Measurements from ENCODE around the gene C2CD2L. TPM values are rescaled to one million over a fixed set of nuclear protein-coding genes. Genes with fewer than 3 reads are reported as not detected.

The C2CD2L gene
- total and polyA plus RNA-seq, 2 of the 13 experiments (the other 11 are each of a cell fraction or from before 2014, with no cell fraction given): 3.7 to 5.5 TPM

DNA sequence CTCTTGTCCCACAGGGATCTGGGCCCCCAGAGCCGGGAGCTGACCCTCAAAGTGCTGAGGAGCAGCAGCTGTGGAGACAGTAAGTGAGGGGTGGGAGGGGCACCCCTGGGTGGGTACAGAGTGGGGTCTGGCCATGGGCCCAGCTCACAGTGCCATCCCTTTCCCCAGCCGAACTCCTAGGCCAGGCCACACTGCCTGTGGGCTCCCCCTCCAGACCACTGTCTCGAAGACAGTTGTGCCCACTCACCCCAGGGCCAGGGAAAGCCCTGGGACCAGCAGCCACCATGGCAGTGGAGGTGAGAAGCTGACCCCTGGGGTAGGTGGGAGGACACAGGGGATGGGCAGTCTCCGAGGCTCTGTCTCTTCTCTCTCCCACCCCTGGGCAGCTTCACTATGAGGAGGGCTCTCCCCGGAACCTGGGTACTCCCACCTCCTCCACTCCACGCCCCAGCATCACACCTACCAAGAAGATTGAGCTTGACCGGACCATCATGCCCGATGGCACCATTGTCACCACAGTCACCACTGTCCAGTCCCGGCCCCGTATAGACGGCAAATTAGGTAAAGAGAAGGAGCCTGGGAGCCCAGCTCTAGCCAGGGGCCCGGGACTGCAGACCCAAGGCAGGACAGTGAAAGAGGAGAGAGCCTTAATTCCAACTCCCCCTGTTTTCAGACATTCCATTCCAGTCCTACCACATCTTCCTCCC lies 5.3 kb downstream of the C2CD2L start:
- Histone ChIP-seq H3K27ac (ENCODE audit: extremely low read length, insufficient read depth, low read length) (no peak overlapping the region), H3K9ac (ENCODE audit: insufficient read depth, low read depth, low read length) (no peak overlapping the region), H3K4me2 (ENCODE audit: low read depth, low read length) (no peak overlapping the region), H2AFZ (ENCODE audit: low read length) (no peak overlapping the region), H4K20me1 (ENCODE audit: insufficient read depth, low read length) (no peaks in the 10 kb centered on the region), H3K36me3 (replicated peaks in 1 of 2; ENCODE audit: control insufficient read depth in 1 of 2, insufficient read depth in 2 of 2, low read length in 2 of 2) (peaks cover 14 to 34% of the 10 kb centered on the region in 2 experiments), H3K4me1 (ENCODE audit: insufficient read depth, low read length) (peaks cover 18% of the 10 kb centered on the region), H3K9me3 (ENCODE audit: low read length) (no peaks in the 10 kb centered on the region), H3K79me2 (ENCODE audit: insufficient read depth, low read length) (no peaks in the 10 kb centered on the region), H3K4me3 (replicated peaks in 1 of 3; ENCODE audit: insufficient read depth in 1 of 3, low read depth in 2 of 3, low read length in 3 of 3) (no peak overlapping the region), H3K27me3 (ENCODE audit: control insufficient read depth in 1 of 2, insufficient read depth in 2 of 2, low read length in 2 of 2) (no peaks in the 10 kb centered on the region)
- no peak for FAIRE-seq
- intact Hi-C loops (cut with micrococcal nuclease; ENCODE audit: unreplicated experiment) (no loop called here), in situ Hi-C loops (cut with HindIII; ENCODE audit: extremely low pct_ligation_motif_present, low pct_unique_long_range_greater_than_20kb) (no loop called here)
- WGBS (ENCODE audit: low lambda C conversion rate): 95% methylated on average over 10 of the region's 12 CpGs
- POLR2A ChIA-PET: interaction anchor here (1.1 to 1.8 kb wide), 3 partner anchors 9 to 18 kb away, joined by 3 to 6 read pairs (median 3); partner anchors contain the start of gene HINFP
- DNase-seq (ENCODE audit: low spot score): no peak
- no peak for TF ChIP-seq ZNF382 (CRISPR knock-in tag; IDR thresholded peaks at IDR 0.05; ENCODE audit: borderline replicate concordance)
- TF ChIP-seq POLR2AphosphoS2 (IDR thresholded peaks at IDR 0.05; ENCODE audit: low read depth, low read length): no peak
- TF ChIP-seq, protein P1, sequence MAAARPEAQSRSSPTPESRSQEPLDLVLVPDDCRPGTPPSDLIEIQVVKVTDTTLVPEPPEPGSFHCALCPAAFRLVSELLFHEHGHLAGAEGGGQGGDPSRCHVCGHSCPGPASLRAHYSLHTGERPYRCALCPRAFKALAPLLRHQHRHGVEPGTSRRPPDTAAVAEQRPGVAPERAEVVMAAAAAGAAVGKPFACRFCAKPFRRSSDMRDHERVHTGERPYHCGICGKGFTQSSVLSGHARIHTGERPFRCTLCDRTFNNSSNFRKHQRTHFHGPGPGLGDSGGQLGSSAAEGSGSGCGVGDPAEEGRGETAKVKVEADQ (CRISPR knock-in tag; IDR thresholded peaks at IDR 0.05; ENCODE audit: borderline replicate concordance): no peak
- TF ChIP-seq, protein P2, sequence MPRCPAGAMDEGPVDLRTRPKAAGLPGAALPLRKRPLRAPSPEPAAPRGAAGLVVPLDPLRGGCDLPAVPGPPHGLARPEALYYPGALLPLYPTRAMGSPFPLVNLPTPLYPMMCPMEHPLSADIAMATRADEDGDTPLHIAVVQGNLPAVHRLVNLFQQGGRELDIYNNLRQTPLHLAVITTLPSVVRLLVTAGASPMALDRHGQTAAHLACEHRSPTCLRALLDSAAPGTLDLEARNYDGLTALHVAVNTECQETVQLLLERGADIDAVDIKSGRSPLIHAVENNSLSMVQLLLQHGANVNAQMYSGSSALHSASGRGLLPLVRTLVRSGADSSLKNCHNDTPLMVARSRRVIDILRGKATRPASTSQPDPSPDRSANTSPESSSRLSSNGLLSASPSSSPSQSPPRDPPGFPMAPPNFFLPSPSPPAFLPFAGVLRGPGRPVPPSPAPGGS (CRISPR knock-in tag; IDR thresholded peaks at IDR 0.05): no peak
- TF ChIP-seq ZNF34 (CRISPR knock-in tag; IDR thresholded peaks at IDR 0.05; ENCODE audit: borderline replicate concordance): no peak
- TF ChIP-seq REL (CRISPR knock-in tag; conservative IDR thresholded peaks at IDR 0.05): no peak
- TF ChIP-seq, protein P3, sequence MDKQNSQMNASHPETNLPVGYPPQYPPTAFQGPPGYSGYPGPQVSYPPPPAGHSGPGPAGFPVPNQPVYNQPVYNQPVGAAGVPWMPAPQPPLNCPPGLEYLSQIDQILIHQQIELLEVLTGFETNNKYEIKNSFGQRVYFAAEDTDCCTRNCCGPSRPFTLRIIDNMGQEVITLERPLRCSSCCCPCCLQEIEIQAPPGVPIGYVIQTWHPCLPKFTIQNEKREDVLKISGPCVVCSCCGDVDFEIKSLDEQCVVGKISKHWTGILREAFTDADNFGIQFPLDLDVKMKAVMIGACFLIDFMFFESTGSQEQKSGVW (CRISPR knock-in tag; IDR thresholded peaks at IDR 0.05; ENCODE audit: borderline replicate concordance): no peak
- TF ChIP-seq, protein P4, sequence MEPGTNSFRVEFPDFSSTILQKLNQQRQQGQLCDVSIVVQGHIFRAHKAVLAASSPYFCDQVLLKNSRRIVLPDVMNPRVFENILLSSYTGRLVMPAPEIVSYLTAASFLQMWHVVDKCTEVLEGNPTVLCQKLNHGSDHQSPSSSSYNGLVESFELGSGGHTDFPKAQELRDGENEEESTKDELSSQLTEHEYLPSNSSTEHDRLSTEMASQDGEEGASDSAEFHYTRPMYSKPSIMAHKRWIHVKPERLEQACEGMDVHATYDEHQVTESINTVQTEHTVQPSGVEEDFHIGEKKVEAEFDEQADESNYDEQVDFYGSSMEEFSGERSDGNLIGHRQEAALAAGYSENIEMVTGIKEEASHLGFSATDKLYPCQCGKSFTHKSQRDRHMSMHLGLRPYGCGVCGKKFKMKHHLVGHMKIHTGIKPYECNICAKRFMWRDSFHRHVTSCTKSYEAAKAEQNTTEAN (CRISPR knock-in tag; conservative IDR thresholded peaks at IDR 0.05): no peak
- no peak for TF ChIP-seq SALL2 (CRISPR knock-in tag; IDR thresholded peaks at IDR 0.05)
- no peak for TF ChIP-seq IKZF1 (IDR thresholded peaks at IDR 0.05)
- TF ChIP-seq PRPF4 (IDR thresholded peaks at IDR 0.05; ENCODE audit: low read depth, low read length, poor library complexity, severe bottlenecking): no peak
- TF ChIP-seq KDM1A (CRISPR knock-in tag; IDR thresholded peaks at IDR 0.05): no peak
- TF ChIP-seq ZEB1 (IDR thresholded peaks at IDR 0.05; ENCODE audit: insufficient replicate concordance, low read depth): no peak
- BruUV-seq (replicated peaks): no TSS peak
- CTCF ChIA-PET (ENCODE audit: low intra/inter-chr PET ratio, low total read pairs): no interaction called here
- no peak for ATAC-seq

Measured in HepG2 (cell line).